Cardiac fibroblast (primary cell): ENCODE data around the gene ATP4A.

ENCODE experiments used
- DNase-seq, 2 donors: peaks; one replicate each; pipeline versions ENCODE4 v3.0.0 to v3.0.0-alpha.2; 2010; ENCODE audit warnings: low read depth in 2 of 2
- H3K4me3 ChIP-seq, 2 donors: replicated peaks in 1 of 2; 1 replicate in 1 of 2; 2 replicates in 1 of 2; pipeline ENCODE4 v1.5.1; 2011; ENCODE audit warnings: low read depth in 2 of 2, low read length in 2 of 2, mild to moderate bottlenecking in 2 of 2, moderate library complexity in 1 of 2
- CTCF ChIP-seq: IDR thresholded peaks from one replicate; pipeline ENCODE4 v1.5.1; 2011; ENCODE audit warnings: low read depth, mild to moderate bottlenecking, low read length, inconsistent platforms

ATP4A gene

GRCh38 chr19:35549174-35549788 lies 14.2 kb downstream of the ATP4A start:
- H3K4me3 ChIP-seq = no peak overlapping the region
- peak; percentile 80 for TF ChIP-seq CTCF
- DNase-seq = peak; percentile 77 to 78

GRCh38 chr19:35546532-35546931 lies 16.9 kb downstream of the ATP4A start:
- no peak for TF ChIP-seq CTCF
- DNase-seq = no peak
- H3K4me3 ChIP-seq = peak overlapping the region; percentile 90 to 94

- peak overlapping the region; percentile 90 to 94 for H3K4me3 ChIP-seq
- TF ChIP-seq CTCF = no peak
- DNase-seq = peak; percentile 26 to 31
Observed at GRCh38 chr19:35545855-35546381, 17.5 kb downstream of the ATP4A start.

GRCh38 chr19:35545001-35545854 lies 18.2 kb downstream of the ATP4A start, which contains the start of gene TMEM147:
Gene TMEM147, plus strand, starts transcription at chr19:35545626. Its CDS starts 114 bp downstream, at chr19:35545740.
- no peak for TF ChIP-seq CTCF
- peak; percentile 82 to 90 for DNase-seq
- peak within 1 kb of the TSS; percentile 90 to 94 for H3K4me3 ChIP-seq

- peak overlapping the region; percentile 90 to 94 for H3K4me3 ChIP-seq
- TF ChIP-seq CTCF = no peak
Observed at GRCh38 chr19:35544110-35544802, 19.2 kb downstream of the ATP4A start.

GRCh38 chr19:35543280-35544109 lies 20.0 kb downstream of the ATP4A start:
- no peak for TF ChIP-seq CTCF
- no peak for DNase-seq
- no peak overlapping the region for H3K4me3 ChIP-seq

More at GRCh38 chr19:35544110-35544802, 19.2 kb downstream of the ATP4A start:
- DNase-seq = no peak
